ENCODE data around the gene PRKN. TPM values are rescaled to one million over a fixed set of nuclear protein-coding genes. Genes with fewer than 3 reads are reported as not detected.

The PRKN gene
- total and polyA plus RNA-seq, 2 donors (not counting 3 experiments of a cell fraction or from before 2014, with no cell fraction given), result 0.06 TPM; not detected in 1

- BruUV-seq (replicated peaks), result no TSS peak
- FAIRE-seq (no peak), DNase-seq (ENCODE audit: low read depth, low spot score) (no peak)
- no peaks in the 10 kb centered on the region for H3K79me2 ChIP-seq (ENCODE audit: control insufficient read depth, insufficient read depth, low read length)
- ChIA-PET CTCF (no interaction called here), POLR2A (no interaction called here)
- H3K27ac ChIP-seq (ENCODE audit: insufficient read depth, low read depth, low read length), result no peak overlapping the region
- intact Hi-C loops (cut with micrococcal nuclease) (loop anchor here (5.0 to 10.0 kb wide), 2 partner anchors 333 to 770 kb away; no protein-coding TSS in a partner anchor), dilution Hi-C loops (cut with MboI; ENCODE audit: extremely low pct_ligation_motif_present, low sequenced_read_pairs) (no loop called here)
- no peaks in the 10 kb centered on the region for H3K36me3 ChIP-seq (ENCODE audit: control insufficient read depth in 2 of 2, extremely low read depth in 1 of 2, insufficient read depth in 2 of 2, low read length in 2 of 2)
- H3K9me1 ChIP-seq (replicated peaks; ENCODE audit: control insufficient read depth, extremely low read depth, insufficient read depth, low read length), result no peaks in the 10 kb centered on the region
- H3K9ac ChIP-seq (replicated peaks; ENCODE audit: extremely low read depth, insufficient read depth, low read length), result no peak overlapping the region
- H3K4me3 ChIP-seq (replicated peaks in 1 of 3; ENCODE audit: insufficient read depth in 1 of 3, low read depth in 1 of 3, low read length in 3 of 3), result no peak overlapping the region
- no peaks in the 10 kb centered on the region for H3K4me1 ChIP-seq (ENCODE audit: control insufficient read depth, extremely low read depth, insufficient read depth, low read length)
- no peak overlapping the region for H2AFZ ChIP-seq (ENCODE audit: low read depth, low read length)
- no peak overlapping the region for H3K4me2 ChIP-seq (ENCODE audit: insufficient read depth, low read length)
- H3K27me3 ChIP-seq (ENCODE audit: control insufficient read depth in 2 of 2, insufficient read depth in 2 of 2, low read length in 2 of 2), result no peaks in the 10 kb centered on the region
- H3K9me3 ChIP-seq (replicated peaks; ENCODE audit: control insufficient read depth, insufficient read depth, low read length), result no peaks in the 10 kb centered on the region
- TF ChIP-seq FOS (IDR thresholded peaks at IDR 0.05; ENCODE audit: borderline replicate concordance, insufficient read depth, low read length) (no peak), MYC (IDR thresholded peaks at IDR 0.05; ENCODE audit: low read depth, low read length) (no peak)
- no peaks in the 10 kb centered on the region for H4K20me1 ChIP-seq (replicated peaks; ENCODE audit: control insufficient read depth, extremely low read depth, insufficient read depth, low read length)
These were observed 1312.9 kb downstream of the PRKN start for GRCh38 chr6:161414707-161415106.

- CTCF ChIA-PET, result no interaction called here
- Histone ChIP-seq H3K9me3 (replicated peaks; ENCODE audit: control insufficient read depth, insufficient read depth, low read length) (no peaks in the 10 kb centered on the region), H3K9me1 (replicated peaks; ENCODE audit: control insufficient read depth, extremely low read depth, insufficient read depth, low read length) (no peaks in the 10 kb centered on the region), H4K20me1 (replicated peaks; ENCODE audit: control insufficient read depth, extremely low read depth, insufficient read depth, low read length) (no peaks in the 10 kb centered on the region), H3K4me2 (ENCODE audit: insufficient read depth, low read length) (no peak overlapping the region), H3K36me3 (ENCODE audit: control insufficient read depth in 2 of 2, extremely low read depth in 1 of 2, insufficient read depth in 2 of 2, low read length in 2 of 2) (no peaks in the 10 kb centered on the region), H2AFZ (ENCODE audit: low read depth, low read length) (no peak overlapping the region), H3K27ac (ENCODE audit: insufficient read depth, low read depth, low read length) (no peak overlapping the region), H3K9ac (replicated peaks; ENCODE audit: extremely low read depth, insufficient read depth, low read length) (no peak overlapping the region), H3K4me1 (ENCODE audit: control insufficient read depth, extremely low read depth, insufficient read depth, low read length) (no peaks in the 10 kb centered on the region), H3K79me2 (ENCODE audit: control insufficient read depth, insufficient read depth, low read length) (no peaks in the 10 kb centered on the region), H3K27me3 (ENCODE audit: control insufficient read depth in 2 of 2, insufficient read depth in 2 of 2, low read length in 2 of 2) (no peaks in the 10 kb centered on the region), H3K4me3 (replicated peaks in 1 of 3; ENCODE audit: insufficient read depth in 1 of 3, low read depth in 1 of 3, low read length in 3 of 3) (no peak overlapping the region)
- dilution Hi-C loops (cut with MboI; ENCODE audit: extremely low pct_ligation_motif_present, low sequenced_read_pairs) (no loop called here), intact Hi-C loops (cut with micrococcal nuclease) (loop anchor here (10.0 kb wide), 1 partner anchor 771 kb away; no protein-coding TSS in a partner anchor)
- POLR2A ChIA-PET, result no interaction called here
- TF ChIP-seq CTCF (IDR thresholded peaks at IDR 0.05; ENCODE audit: extremely low read depth in 1 of 2, insufficient read depth in 1 of 2, low read depth in 1 of 2, low read length in 2 of 2) (no peak), JUN (IDR thresholded peaks at IDR 0.05; ENCODE audit: borderline replicate concordance, insufficient read depth, insufficient read length, low read depth) (no peak), GATA2 (IDR thresholded peaks at IDR 0.05; ENCODE audit: insufficient read depth, insufficient read length, low read depth, low read length) (no peak)
- DNase-seq (ENCODE audit: low read depth, low spot score) (no peak), FAIRE-seq (no peak)
- BruUV-seq (replicated peaks), result no TSS peak
These were observed 1313.4 kb downstream of the PRKN start for GRCh38 chr6:161414180-161414579.

All from endothelial cell of umbilical vein (primary cell).